Activated CD8-positive, alpha-beta T cell treated with anti-CD3 and anti-CD28 coated beads for 36 hours (primary cell): ENCODE data around the gene PET100. TPM values are rescaled to one million over a fixed set of nuclear protein-coding genes. Genes with fewer than 3 reads are reported as not detected.

Experiments
- ATAC-seq: fragments of 200-7000 bp; cut with Tn5 transposase; one replicate; pipeline ENCODE4 v1.10.0; 2021; ENCODE audit warnings: mild to moderate bottlenecking, moderate library complexity
- CTCF ChIA-PET: fragments of 350-600 bp; sonication (Branson Sonifier 250); formaldehyde crosslinking; loops from one replicate; lab custom pipeline; 2021; ENCODE audit warnings: antibody characterized with exemption; lab: Charles Lee
- POLR2A ChIA-PET: fragments of 350-600 bp; sonication (Branson Sonifier 250); formaldehyde crosslinking; loops from one replicate; lab custom pipeline; 2021; ENCODE audit warnings: antibody characterized with exemption; lab: Charles Lee
- DNase-seq: peaks from one replicate; pipeline ENCODE4 v3.0.0-alpha.2; 2020
- H3K27ac Mint-ChIP-seq: one replicate; pipeline ENCODE4 v1.8.0; 2021; ENCODE audit warnings: mild to moderate bottlenecking, mixed read lengths
- H3K27me3 Mint-ChIP-seq: one replicate; pipeline ENCODE4 v1.8.0; 2021; ENCODE audit warnings: mixed read lengths
- H3K36me3 Mint-ChIP-seq: one replicate; pipeline ENCODE4 v1.8.0; 2021; ENCODE audit warnings: low read depth, mixed read lengths
- H3K4me1 Mint-ChIP-seq: one replicate; pipeline ENCODE4 v1.8.0; 2021; ENCODE audit warnings: low read depth, mixed read lengths
- H3K4me3 Mint-ChIP-seq: one replicate; pipeline ENCODE4 v1.8.0; 2021; ENCODE audit warnings: mild to moderate bottlenecking, moderate library complexity, mixed read lengths
- H3K9me3 Mint-ChIP-seq: one replicate; pipeline ENCODE4 v1.8.0; 2021; ENCODE audit warnings: mixed read lengths
- CTCF ChIP-seq: fragments of 200-600 bp; IDR thresholded peaks from one replicate; pipeline ENCODE4 v1.8.0; 2022; ENCODE audit warnings: antibody characterized with exemption, mild to moderate bottlenecking
- intact Hi-C: fragments of 100-400 bp; cut with micrococcal nuclease; formaldehyde crosslinking; loops from one replicate; pipeline ENCODE4 v1.10.0; 2022
- total RNA-seq, 2 experiments: library from RNA; stranded (reverse); gene quantifications; one replicate each; pipeline ENCODE4 v1.2.3, GENCODE V29; 2021

PET100 gene
- total RNA-seq, 2 experiments from 2014 or later = 71.8 to 83.3 TPM

GRCh38 chr19:7636317-7636690 lies 6.7 kb downstream of the PET100 start:
- Mint-ChIP-seq H3K27me3 (no peaks in the 10 kb centered on the region), H3K36me3 (peaks cover 12% of the 10 kb centered on the region), H3K27ac (peak overlapping the region; percentile 88), H3K4me1 (peaks cover 29% of the 10 kb centered on the region), H3K9me3 (peaks cover 6% of the 10 kb centered on the region), H3K4me3 (peak overlapping the region; percentile 81)
- DNase-seq (no peak), ATAC-seq (no peak)
- intact Hi-C loops = no loop called here
- ChIA-PET CTCF (interaction anchor here (2.1 kb wide), 1 partner anchor 17 kb away, joined by 5 read pairs; no protein-coding TSS in a partner anchor), POLR2A (interaction anchor here (2.9 kb wide), 1 partner anchor 18 kb away, joined by 10 read pairs; no protein-coding TSS in a partner anchor)
- no peak for TF ChIP-seq CTCF

GRCh38 chr19:7636691-7637373 lies 7.2 kb downstream of the PET100 start, which contains the start of gene STXBP2:
TSS of gene STXBP2 (plus strand) at chr19:7637110. CDS start at chr19:7637150, 40 bp downstream.
- peak; percentile 92 for DNase-seq
- peaks cover 27% of the 10 kb centered on the region for H3K4me1 Mint-ChIP-seq
- H3K27ac Mint-ChIP-seq = peak within 1 kb of the TSS; percentile 88
- peak; percentile 36 for TF ChIP-seq CTCF
- H3K27me3 Mint-ChIP-seq = no peaks in the 10 kb centered on the region
- H3K9me3 Mint-ChIP-seq = peaks cover 6% of the 10 kb centered on the region
- H3K36me3 Mint-ChIP-seq = peaks cover 12% of the 10 kb centered on the region
- H3K4me3 Mint-ChIP-seq = peak within 1 kb of the TSS; percentile 81
- peak; percentile 98 for ATAC-seq
- intact Hi-C loops = no loop called here
- CTCF ChIA-PET = interaction anchor here (1.0 to 2.5 kb wide), 4 partner anchors 16 to 163 kb away, joined by 4 to 14 read pairs (median 6); partner anchors contain the start of gene TRAPPC5
- POLR2A ChIA-PET = interaction anchor here (0.6 to 1.9 kb wide), 6 partner anchors 8 to 136 kb away, joined by 3 to 10 read pairs (median 4); partner anchors contain the start of genes PET100, TRAPPC5 and XAB2

- ChIA-PET CTCF (interaction anchor here (1.0 to 2.5 kb wide), 4 partner anchors 15 to 162 kb away, joined by 4 to 14 read pairs (median 7); partner anchors contain the start of gene TRAPPC5), POLR2A (interaction anchor here (0.6 to 1.9 kb wide), 7 partner anchors 9 to 136 kb away, joined by 3 to 10 read pairs (median 4); partner anchors contain the start of genes PET100, TRAPPC5 and XAB2)
- DNase-seq (peak; percentile 22), ATAC-seq (peak; percentile 20)
- intact Hi-C loops = no loop called here
- H3K27me3 Mint-ChIP-seq = no peaks in the 10 kb centered on the region
- H3K36me3 Mint-ChIP-seq = peaks cover 12% of the 10 kb centered on the region
- peak overlapping the region; percentile 88 for H3K27ac Mint-ChIP-seq
- H3K9me3 Mint-ChIP-seq = peaks cover 6% of the 10 kb centered on the region
- peak overlapping the region; percentile 81 for H3K4me3 Mint-ChIP-seq
- peaks cover 27% of the 10 kb centered on the region for H3K4me1 Mint-ChIP-seq
- no peak for TF ChIP-seq CTCF
Measured at GRCh38 chr19:7637374-7638256, 8.0 kb downstream of the PET100 start.

- Mint-ChIP-seq H3K27me3 (no peaks in the 10 kb centered on the region), H3K4me3 (peak overlapping the region; percentile 21), H3K9me3 (peaks cover 6% of the 10 kb centered on the region), H3K4me1 (peaks cover 29% of the 10 kb centered on the region), H3K36me3 (peaks cover 12% of the 10 kb centered on the region), H3K27ac (no peak overlapping the region)
- intact Hi-C loops = no loop called here
- DNase-seq (no peak), ATAC-seq (no peak)
- ChIA-PET CTCF (interaction anchor here (0.6 to 2.5 kb wide), 4 partner anchors 9 to 71 kb away, joined by 3 to 14 read pairs (median 6); partner anchors contain the start of genes PET100, TRAPPC5 and XAB2), POLR2A (interaction anchor here (1.9 kb wide), 2 partner anchors 10 kb away, joined by 8 to 10 read pairs; partner anchors contain the start of genes PET100 and XAB2)
- no peak for TF ChIP-seq CTCF
Measured at GRCh38 chr19:7638802-7639465, 9.3 kb downstream of the PET100 start.
